HG03571 (cell line): Measurements from ENCODE around the gene EPB41L2.
"Not testable (repeated sequence)": the region's sequence is repeated elsewhere in the genome, so short reads cannot be mapped to it uniquely, and the experiment has no call there.

Experiments
- ATAC-seq: cut with Tn5 transposase; IDR thresholded peaks from one replicate; pipeline ENCODE4 v1.9.1; 2021; ENCODE audit not compliant: unreplicated experiment

The EPB41L2 gene

GRCh38 chr6:130955755-130956154 lies 107.3 kb downstream of the EPB41L2 start:
- no peak for ATAC-seq

DNA sequence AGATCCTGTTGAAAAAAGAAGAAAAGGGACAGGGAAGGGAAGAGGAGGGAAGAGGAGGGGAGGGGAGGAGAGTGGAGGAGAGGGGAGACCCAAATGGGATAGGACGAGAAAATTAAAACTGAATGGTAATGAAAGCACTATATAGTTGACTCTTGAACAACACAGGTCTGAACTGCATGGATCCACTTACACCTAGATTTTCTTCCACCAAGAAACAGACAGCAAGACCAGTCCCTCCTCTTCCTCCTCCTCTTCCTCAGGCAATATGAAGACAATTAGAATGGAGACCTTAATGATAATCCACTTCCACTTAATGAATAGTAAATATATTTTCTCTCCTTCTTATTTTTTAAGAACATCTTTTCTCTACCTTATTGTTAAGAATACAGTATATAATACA lies 113.5 kb downstream of the EPB41L2 start:
- ATAC-seq: no peak

GRCh38 chr6:130947464-130947863 lies 115.6 kb downstream of the EPB41L2 start:
- no peak for ATAC-seq

- no peak for ATAC-seq
Observed at GRCh38 chr6:130946076-130946475, 117.0 kb downstream of the EPB41L2 start.

- no peak for ATAC-seq
Observed at GRCh38 chr6:130945401-130945919, 117.6 kb downstream of the EPB41L2 start.

- no peak for ATAC-seq
Observed at GRCh38 chr6:130944486-130944885, 118.6 kb downstream of the EPB41L2 start.

- ATAC-seq: no peak
Observed at GRCh38 chr6:130943738-130944137, 119.3 kb downstream of the EPB41L2 start.

DNA sequence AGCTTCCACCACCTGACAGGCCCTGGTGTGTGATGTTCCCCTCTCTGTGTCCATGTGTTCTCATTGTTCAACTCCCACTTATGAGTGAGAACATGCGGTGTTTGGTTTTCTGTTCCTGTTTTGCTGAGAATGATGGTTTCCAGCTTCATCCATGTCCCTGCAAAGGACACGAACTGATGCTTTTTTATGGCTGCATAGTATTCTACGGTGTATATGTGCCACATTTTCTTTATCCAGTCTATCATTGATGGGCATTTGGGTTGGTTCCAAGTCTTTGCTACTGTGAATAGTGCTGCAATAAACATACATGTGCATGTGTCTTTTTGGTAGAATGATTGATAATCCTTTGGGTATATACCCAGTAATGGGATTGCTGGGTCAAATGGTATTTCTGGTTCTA lies 120.3 kb downstream of the EPB41L2 start:
- not testable (repeated sequence) for ATAC-seq

GRCh38 chr6:130937942-130938604 lies 125.0 kb downstream of the EPB41L2 start:
- no peak for ATAC-seq

DNA sequence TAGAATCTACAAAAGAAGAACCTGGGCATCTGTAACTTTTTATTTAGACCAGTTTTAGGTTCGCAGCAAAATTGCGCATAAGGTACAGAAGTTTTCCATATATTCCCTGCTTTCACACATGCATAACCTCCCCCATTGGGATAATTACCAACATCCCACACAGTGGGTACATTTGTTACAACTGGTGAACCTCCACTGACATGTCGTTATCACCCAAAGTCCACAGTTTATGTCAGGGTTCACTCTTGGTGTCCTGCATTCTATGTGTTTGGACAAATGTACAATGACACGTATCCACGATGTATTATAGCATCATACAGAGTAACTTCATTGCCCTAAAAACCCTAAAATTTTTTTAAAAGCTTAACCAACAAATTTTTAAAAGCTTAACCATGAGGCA lies 126.1 kb downstream of the EPB41L2 start:
- no peak for ATAC-seq

DNA sequence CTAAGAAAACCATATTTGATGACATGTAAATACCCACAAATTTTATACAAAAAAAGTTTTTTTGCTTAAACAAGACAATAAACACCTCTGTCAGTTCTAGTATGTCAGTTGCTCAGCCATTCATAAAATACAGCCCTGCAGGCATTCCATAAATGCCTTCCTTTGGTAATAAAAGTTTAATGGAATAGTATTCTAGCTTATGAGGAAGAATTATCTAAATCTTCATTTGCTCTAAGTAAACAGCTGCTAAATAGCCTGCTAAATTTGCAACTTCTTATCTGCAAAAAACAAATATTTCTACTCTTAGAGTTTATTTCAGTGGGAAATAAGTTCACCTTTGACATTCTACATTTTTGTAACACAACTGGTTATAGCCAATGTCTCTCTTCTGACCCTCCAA lies 127.1 kb downstream of the EPB41L2 start:
- ATAC-seq: no peak

DNA sequence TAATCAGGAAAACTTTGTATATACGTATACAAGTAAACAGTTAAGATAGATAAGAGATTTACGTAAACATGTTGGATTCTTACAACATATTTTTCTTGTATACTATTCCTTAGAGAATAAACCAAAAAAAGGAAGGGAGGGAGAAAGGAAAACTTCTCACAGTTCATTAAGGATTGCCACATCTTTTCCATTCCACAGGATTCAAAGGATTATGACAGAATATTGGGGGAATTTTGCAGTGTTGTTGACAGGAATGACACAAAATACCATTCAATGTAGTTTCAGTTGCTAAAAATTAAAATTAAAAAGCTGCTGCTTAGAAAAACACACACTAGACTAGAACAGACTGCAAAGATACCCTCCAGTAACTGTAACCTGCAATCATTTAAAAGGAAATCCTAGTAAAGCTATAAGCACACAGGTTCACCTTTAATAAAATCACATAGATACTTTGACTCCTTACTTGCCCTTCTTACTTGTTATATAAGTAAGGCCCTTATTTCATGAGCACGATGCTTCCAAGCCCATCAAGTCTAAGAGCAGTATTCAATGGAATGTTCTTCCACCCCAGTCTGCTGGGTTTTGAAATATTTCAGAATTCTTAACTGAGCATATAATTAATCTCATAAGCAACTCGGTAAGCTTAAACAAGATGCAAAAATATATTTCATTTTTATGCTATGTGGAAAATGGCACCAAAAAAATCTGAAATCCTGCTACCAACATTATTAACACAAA lies 128.0 kb downstream of the EPB41L2 start:
- ATAC-seq: no peak

GRCh38 chr6:130933712-130934200 lies 129.3 kb downstream of the EPB41L2 start:
- ATAC-seq: no peak

GRCh38 chr6:130932921-130933320 lies 130.1 kb downstream of the EPB41L2 start:
- no peak for ATAC-seq

- ATAC-seq: no peak
Observed at GRCh38 chr6:130932438-130932837, 130.6 kb downstream of the EPB41L2 start.

- no peak for ATAC-seq
Observed at GRCh38 chr6:130931683-130932082, 131.4 kb downstream of the EPB41L2 start.

DNA sequence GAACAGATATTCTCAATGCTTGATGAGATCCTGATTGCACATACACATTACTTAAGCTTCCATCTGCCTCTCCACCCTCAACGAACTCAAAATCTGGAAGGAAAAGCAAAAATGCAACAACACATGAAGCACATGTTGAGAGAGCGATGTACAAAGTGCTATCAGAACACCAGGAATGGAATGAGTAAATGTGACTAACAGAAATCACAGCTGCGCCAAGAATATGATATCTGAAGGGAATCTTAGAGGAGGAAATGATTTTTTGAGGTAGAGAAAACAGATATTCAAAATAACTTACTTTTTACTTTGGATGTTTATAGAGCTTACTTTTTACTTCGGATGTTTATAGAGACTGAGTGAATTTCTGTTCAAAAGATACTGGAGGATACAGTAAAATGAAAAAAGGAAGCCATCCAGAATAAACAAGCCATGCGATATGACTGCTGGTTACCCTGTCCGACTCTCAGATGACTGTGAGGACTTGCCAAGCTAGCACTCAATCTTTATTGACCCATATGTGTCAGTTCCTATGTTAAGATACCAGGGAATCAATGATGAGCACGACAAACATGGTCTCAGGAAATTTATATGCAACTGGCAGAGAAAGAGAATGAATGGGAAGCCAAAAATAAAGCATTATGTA lies 133.9 kb downstream of the EPB41L2 start:
- ATAC-seq: no peak

GRCh38 chr6:130928158-130928912 lies 134.7 kb downstream of the EPB41L2 start:
- ATAC-seq: no peak

GRCh38 chr6:130927305-130927704 lies 135.7 kb downstream of the EPB41L2 start:
- no peak for ATAC-seq

GRCh38 chr6:130923350-130923749 lies 139.7 kb downstream of the EPB41L2 start:
- no peak for ATAC-seq

DNA sequence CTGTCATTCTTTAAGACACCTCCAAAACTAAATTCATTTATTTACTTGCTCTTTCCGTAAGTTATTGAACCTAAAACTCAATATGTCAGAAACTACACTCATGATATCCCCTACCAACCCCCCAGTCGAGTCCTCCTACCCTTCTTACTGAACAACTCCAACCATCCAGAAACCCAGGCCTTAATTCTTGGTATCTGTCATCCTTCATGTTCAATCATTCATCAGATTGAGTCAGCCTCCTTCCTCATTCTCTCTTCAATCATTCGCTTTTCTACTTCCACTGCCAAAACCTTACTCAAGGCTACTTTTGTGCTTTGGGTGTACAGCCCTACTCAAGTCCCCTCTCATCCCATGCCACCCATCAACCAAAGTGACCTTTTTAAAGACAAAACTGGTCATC lies 140.1 kb downstream of the EPB41L2 start:
- ATAC-seq: no peak
